Measurements from ENCODE around the gene VGLL4. TPM values are rescaled to one million over a fixed set of nuclear protein-coding genes. Genes with fewer than 3 reads are reported as not detected.

VGLL4 gene
- polyA plus RNA-seq, 3 donors, result 8.5 to 13.2 (median 10.0) TPM

- WGBS (ENCODE audit: insufficient coverage), result 87% methylated on average over 3 of the region's 4 CpGs
- Histone ChIP-seq H3K4me2 (replicated peaks; ENCODE audit: extremely low read depth, low read length, poor library complexity, severe bottlenecking) (no peak overlapping the region), H2AFZ (ENCODE audit: insufficient read depth, low read depth, low read length, poor library complexity, severe bottlenecking) (no peak overlapping the region), H3K79me2 (ENCODE audit: insufficient read depth, low read length) (peaks cover 95% of the 10 kb centered on the region), H3K4me3 (replicated peaks in 1 of 3; ENCODE audit: low read depth in 2 of 3, low read length in 3 of 3) (no peak overlapping the region), H3K9ac (ENCODE audit: insufficient read depth, low read length, poor library complexity, severe bottlenecking) (no peak overlapping the region), H3K36me3 (replicated peaks in 1 of 2; ENCODE audit: control insufficient read depth in 1 of 2, insufficient read depth in 2 of 2, low read length in 2 of 2) (peaks cover 4 to 33% of the 10 kb centered on the region in 2 donors), H3K4me1 (ENCODE audit: control insufficient read depth in 1 of 2, insufficient read depth in 2 of 2, low read length in 2 of 2) (peaks cover 14 to 16% of the 10 kb centered on the region in 2 donors), H3K27ac (ENCODE audit: low read depth in 1 of 2, low read length in 2 of 2) (no peak overlapping the region), H3K27me3 (ENCODE audit: control insufficient read depth in 2 of 2, insufficient read depth in 2 of 2, low read length in 2 of 2) (no peaks in the 10 kb centered on the region), H3K9me3 (replicated peaks in 1 of 2; ENCODE audit: control insufficient read depth in 1 of 2, insufficient read depth in 1 of 2, low read length in 2 of 2) (no peaks in the 10 kb centered on the region), H4K20me1 (ENCODE audit: insufficient read depth, low read length) (peaks cover 85% of the 10 kb centered on the region)
- DNase-seq, result no peak
- intact Hi-C loops (cut with micrococcal nuclease), result no loop called here
- Mint-ChIP-seq H3K27ac (no peak overlapping the region), H3K9me3 (no peaks in the 10 kb centered on the region), H3K27me3 (ENCODE audit: low read depth in 3 of 3) (no peaks in the 10 kb centered on the region), H3K4me3 (no peak overlapping the region), H3K4me1 (peaks cover 37% of the 10 kb centered on the region), H3K36me3 (peaks cover 22 to 40% of the 10 kb centered on the region in 2 donors)
- TF ChIP-seq CTCF (IDR thresholded peaks at IDR 0.05), result no peak
These were observed 59.1 kb downstream of the VGLL4 start for GRCh38 chr3:11584570-11584969.

GRCh38 chr3:11583638-11584046 is 60.1 kb downstream of the VGLL4 start:
- no peak overlapping the region for H3K4me3 ChIP-seq (replicated peaks in 1 of 3; ENCODE audit: low read depth in 2 of 3, low read length in 3 of 3)
- H3K4me1 ChIP-seq (ENCODE audit: control insufficient read depth in 1 of 2, insufficient read depth in 2 of 2, low read length in 2 of 2), result peaks cover 14 to 16% of the 10 kb centered on the region in 2 donors
- DNase-seq, result no peak
- Mint-ChIP-seq H3K4me3 (no peak overlapping the region), H3K9me3 (no peaks in the 10 kb centered on the region), H3K27me3 (ENCODE audit: low read depth in 3 of 3) (no peaks in the 10 kb centered on the region), H3K4me1 (peaks cover 31% of the 10 kb centered on the region), H3K36me3 (peaks cover 21 to 40% of the 10 kb centered on the region in 2 donors), H3K27ac (peak overlapping the region in 1 of 7 donors; percentile 10)
- H3K9ac ChIP-seq (ENCODE audit: insufficient read depth, low read length, poor library complexity, severe bottlenecking), result no peak overlapping the region
- H2AFZ ChIP-seq (ENCODE audit: insufficient read depth, low read depth, low read length, poor library complexity, severe bottlenecking), result no peak overlapping the region
- 83% methylated on average over 6 of the region's 10 CpGs for WGBS (ENCODE audit: insufficient coverage)
- peaks cover 83% of the 10 kb centered on the region for H4K20me1 ChIP-seq (ENCODE audit: insufficient read depth, low read length)
- H3K79me2 ChIP-seq (ENCODE audit: insufficient read depth, low read length), result peaks cover 96% of the 10 kb centered on the region
- no peak for TF ChIP-seq CTCF (IDR thresholded peaks at IDR 0.05)
- intact Hi-C loops (cut with micrococcal nuclease), result no loop called here
- H3K4me2 ChIP-seq (replicated peaks; ENCODE audit: extremely low read depth, low read length, poor library complexity, severe bottlenecking), result no peak overlapping the region
- H3K9me3 ChIP-seq (replicated peaks in 1 of 2; ENCODE audit: control insufficient read depth in 1 of 2, insufficient read depth in 1 of 2, low read length in 2 of 2), result no peaks in the 10 kb centered on the region
- no peak overlapping the region for H3K27ac ChIP-seq (ENCODE audit: low read depth in 1 of 2, low read length in 2 of 2)
- H3K36me3 ChIP-seq (replicated peaks in 1 of 2; ENCODE audit: control insufficient read depth in 1 of 2, insufficient read depth in 2 of 2, low read length in 2 of 2), result peaks cover 4 to 37% of the 10 kb centered on the region in 2 donors
- H3K27me3 ChIP-seq (ENCODE audit: control insufficient read depth in 2 of 2, insufficient read depth in 2 of 2, low read length in 2 of 2), result no peaks in the 10 kb centered on the region
